ENCODE data around the gene KCNK17. TPM values are rescaled to one million over a fixed set of nuclear protein-coding genes. Genes with fewer than 3 reads are reported as not detected.

Gene KCNK17
- total RNA-seq, 1 experiment from 2014 or later = not detected

DNA sequence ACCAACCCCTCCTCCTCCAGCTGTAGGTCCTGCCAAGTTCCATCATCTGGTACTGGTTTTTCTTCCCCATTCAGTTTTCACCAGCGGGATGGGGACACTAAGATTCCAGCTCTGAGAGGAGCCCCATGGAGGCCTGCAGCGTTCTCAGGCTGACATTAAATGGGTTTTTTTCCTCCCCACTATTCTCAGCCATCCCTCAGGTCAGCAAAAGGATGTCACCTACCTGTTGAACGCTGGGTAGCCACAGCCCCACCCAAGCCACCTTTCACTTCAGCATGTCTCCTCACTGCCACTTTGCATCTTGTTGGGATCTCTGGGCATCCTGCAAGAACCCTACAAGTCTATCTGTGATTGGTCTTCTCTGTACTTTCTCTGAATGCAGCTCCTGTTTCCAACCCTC, 6.8 kb downstream of the KCNK17 start:
- BruUV-seq (replicated peaks) = no TSS peak
- no peak for ATAC-seq
- Histone ChIP-seq H3K4me1 (ENCODE audit: control insufficient read depth, insufficient read depth, low read length) (no peaks in the 10 kb centered on the region), H3K27me3 (ENCODE audit: control insufficient read depth, insufficient read depth, low read length) (no peaks in the 10 kb centered on the region), H3K27ac (ENCODE audit: low read length) (no peak overlapping the region), H3K36me3 (ENCODE audit: control insufficient read depth, insufficient read depth, low read length) (no peaks in the 10 kb centered on the region), H3K9me3 (ENCODE audit: control insufficient read depth, insufficient read depth, low read depth, low read length) (no peaks in the 10 kb centered on the region), H3K4me3 (ENCODE audit: low read depth in 2 of 2, low read length in 2 of 2) (no peak overlapping the region)
- CTCF ChIA-PET = no interaction called here
- TF ChIP-seq, protein P1, sequence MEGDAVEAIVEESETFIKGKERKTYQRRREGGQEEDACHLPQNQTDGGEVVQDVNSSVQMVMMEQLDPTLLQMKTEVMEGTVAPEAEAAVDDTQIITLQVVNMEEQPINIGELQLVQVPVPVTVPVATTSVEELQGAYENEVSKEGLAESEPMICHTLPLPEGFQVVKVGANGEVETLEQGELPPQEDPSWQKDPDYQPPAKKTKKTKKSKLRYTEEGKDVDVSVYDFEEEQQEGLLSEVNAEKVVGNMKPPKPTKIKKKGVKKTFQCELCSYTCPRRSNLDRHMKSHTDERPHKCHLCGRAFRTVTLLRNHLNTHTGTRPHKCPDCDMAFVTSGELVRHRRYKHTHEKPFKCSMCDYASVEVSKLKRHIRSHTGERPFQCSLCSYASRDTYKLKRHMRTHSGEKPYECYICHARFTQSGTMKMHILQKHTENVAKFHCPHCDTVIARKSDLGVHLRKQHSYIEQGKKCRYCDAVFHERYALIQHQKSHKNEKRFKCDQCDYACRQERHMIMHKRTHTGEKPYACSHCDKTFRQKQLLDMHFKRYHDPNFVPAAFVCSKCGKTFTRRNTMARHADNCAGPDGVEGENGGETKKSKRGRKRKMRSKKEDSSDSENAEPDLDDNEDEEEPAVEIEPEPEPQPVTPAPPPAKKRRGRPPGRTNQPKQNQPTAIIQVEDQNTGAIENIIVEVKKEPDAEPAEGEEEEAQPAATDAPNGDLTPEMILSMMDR (IDR thresholded peaks at IDR 0.05) = no peak
- TF ChIP-seq TCF7L2 (IDR thresholded peaks at IDR 0.05; ENCODE audit: low read depth, low read length) (no peak), POLR2AphosphoS5 (IDR thresholded peaks at IDR 0.05; ENCODE audit: low read depth, low read length) (no peak), SIN3A (IDR thresholded peaks at IDR 0.05; ENCODE audit: borderline replicate concordance, insufficient read depth, low read depth, low read length) (no peak)
- TF ChIP-seq, protein P2, sequence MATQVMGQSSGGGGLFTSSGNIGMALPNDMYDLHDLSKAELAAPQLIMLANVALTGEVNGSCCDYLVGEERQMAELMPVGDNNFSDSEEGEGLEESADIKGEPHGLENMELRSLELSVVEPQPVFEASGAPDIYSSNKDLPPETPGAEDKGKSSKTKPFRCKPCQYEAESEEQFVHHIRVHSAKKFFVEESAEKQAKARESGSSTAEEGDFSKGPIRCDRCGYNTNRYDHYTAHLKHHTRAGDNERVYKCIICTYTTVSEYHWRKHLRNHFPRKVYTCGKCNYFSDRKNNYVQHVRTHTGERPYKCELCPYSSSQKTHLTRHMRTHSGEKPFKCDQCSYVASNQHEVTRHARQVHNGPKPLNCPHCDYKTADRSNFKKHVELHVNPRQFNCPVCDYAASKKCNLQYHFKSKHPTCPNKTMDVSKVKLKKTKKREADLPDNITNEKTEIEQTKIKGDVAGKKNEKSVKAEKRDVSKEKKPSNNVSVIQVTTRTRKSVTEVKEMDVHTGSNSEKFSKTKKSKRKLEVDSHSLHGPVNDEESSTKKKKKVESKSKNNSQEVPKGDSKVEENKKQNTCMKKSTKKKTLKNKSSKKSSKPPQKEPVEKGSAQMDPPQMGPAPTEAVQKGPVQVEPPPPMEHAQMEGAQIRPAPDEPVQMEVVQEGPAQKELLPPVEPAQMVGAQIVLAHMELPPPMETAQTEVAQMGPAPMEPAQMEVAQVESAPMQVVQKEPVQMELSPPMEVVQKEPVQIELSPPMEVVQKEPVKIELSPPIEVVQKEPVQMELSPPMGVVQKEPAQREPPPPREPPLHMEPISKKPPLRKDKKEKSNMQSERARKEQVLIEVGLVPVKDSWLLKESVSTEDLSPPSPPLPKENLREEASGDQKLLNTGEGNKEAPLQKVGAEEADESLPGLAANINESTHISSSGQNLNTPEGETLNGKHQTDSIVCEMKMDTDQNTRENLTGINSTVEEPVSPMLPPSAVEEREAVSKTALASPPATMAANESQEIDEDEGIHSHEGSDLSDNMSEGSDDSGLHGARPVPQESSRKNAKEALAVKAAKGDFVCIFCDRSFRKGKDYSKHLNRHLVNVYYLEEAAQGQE (IDR thresholded peaks at IDR 0.05; ENCODE audit: insufficient read depth in 1 of 2, low read depth in 2 of 2, low read length in 1 of 2) = no peak
- intact Hi-C loops (cut with micrococcal nuclease; ENCODE audit: unreplicated experiment) (loop anchor here (5.0 to 10.0 kb wide), 3 partner anchors 63 to 435 kb away; no protein-coding TSS in a partner anchor), in situ Hi-C loops (cut with HindIII; ENCODE audit: low pct_unique_long_range_greater_than_20kb, low sequenced_read_pairs) (no loop called here)
- no peak for DNase-seq (ENCODE audit: low read depth, low spot score)
- POLR2A ChIA-PET = no interaction called here

DNA sequence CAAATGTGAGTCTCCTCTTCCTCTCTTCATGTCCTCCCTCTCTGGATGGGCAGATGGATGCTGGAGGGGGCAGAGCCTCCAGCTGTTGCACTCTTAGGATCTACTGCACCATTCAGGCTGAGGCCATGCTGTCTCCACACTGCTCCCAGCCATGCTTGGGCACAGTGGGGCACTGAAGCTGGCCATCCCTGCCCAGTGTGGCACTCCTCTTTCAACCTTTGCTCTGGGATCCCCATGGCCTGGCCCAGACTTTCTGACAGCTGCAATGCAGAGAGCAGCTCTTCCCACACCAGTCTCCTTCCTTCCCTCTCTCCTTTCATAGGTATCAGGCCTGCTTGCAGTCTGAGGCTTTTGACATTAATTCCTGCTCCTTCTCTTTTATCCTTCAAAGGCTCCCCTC, 9.3 kb downstream of the KCNK17 start:
- ChIA-PET POLR2A (no interaction called here), CTCF (interaction anchor here (0.6 to 1.1 kb wide), 2 partner anchors 14 to 296 kb away, joined by 3 read pairs; no protein-coding TSS in a partner anchor)
- Histone ChIP-seq H3K4me3 (ENCODE audit: low read depth in 2 of 2, low read length in 2 of 2) (no peak overlapping the region), H3K27me3 (ENCODE audit: control insufficient read depth, insufficient read depth, low read length) (peaks cover 2% of the 10 kb centered on the region; the same call in 1 of the 2 replicates), H3K4me1 (ENCODE audit: control insufficient read depth, insufficient read depth, low read length) (no peaks in the 10 kb centered on the region), H3K36me3 (ENCODE audit: control insufficient read depth, insufficient read depth, low read length) (no peaks in the 10 kb centered on the region), H3K9me3 (ENCODE audit: control insufficient read depth, insufficient read depth, low read depth, low read length) (no peaks in the 10 kb centered on the region), H3K27ac (ENCODE audit: low read length) (no peak overlapping the region)
- ATAC-seq (no peak), DNase-seq (ENCODE audit: low read depth, low spot score) (no peak)
- in situ Hi-C loops (cut with HindIII; ENCODE audit: low pct_unique_long_range_greater_than_20kb, low sequenced_read_pairs) = no loop called here
- intact Hi-C loops (cut with micrococcal nuclease; ENCODE audit: unreplicated experiment) = loop anchor here (5.0 to 10.0 kb wide), 3 partner anchors 60 to 433 kb away; no protein-coding TSS in a partner anchor
- BruUV-seq (replicated peaks) = no TSS peak
- TF ChIP-seq TCF7L2 (IDR thresholded peaks at IDR 0.05; ENCODE audit: low read depth, low read length) = no peak
- TF ChIP-seq POLR2AphosphoS5 (IDR thresholded peaks at IDR 0.05; ENCODE audit: low read depth, low read length) = no peak
- TF ChIP-seq, protein P2 (IDR thresholded peaks at IDR 0.05; ENCODE audit: insufficient read depth in 1 of 2, low read depth in 2 of 2, low read length in 1 of 2) = no peak
- no peak for TF ChIP-seq SIN3A (IDR thresholded peaks at IDR 0.05; ENCODE audit: borderline replicate concordance, insufficient read depth, low read depth, low read length)
- TF ChIP-seq, protein P1 (IDR thresholded peaks at IDR 0.05) = no peak

Data from Panc1 (cell line).